GM12874 (cell line): ENCODE data around the gene KLHL33.

Experiments used
- TF ChIP-seq, protein P1 (sequence below): IDR thresholded peaks from 2 replicates; pipeline ENCODE4 v1.5.1; 2011; ENCODE audit warnings: low read depth, mild to moderate bottlenecking, control low read depth, low read length, moderate library complexity; ENCODE audit not compliant: insufficient read depth

KLHL33 gene

GRCh38 chr14:20384321-20384720 lies 51.6 kb downstream of the KLHL33 start:
- TF ChIP-seq, protein P1, sequence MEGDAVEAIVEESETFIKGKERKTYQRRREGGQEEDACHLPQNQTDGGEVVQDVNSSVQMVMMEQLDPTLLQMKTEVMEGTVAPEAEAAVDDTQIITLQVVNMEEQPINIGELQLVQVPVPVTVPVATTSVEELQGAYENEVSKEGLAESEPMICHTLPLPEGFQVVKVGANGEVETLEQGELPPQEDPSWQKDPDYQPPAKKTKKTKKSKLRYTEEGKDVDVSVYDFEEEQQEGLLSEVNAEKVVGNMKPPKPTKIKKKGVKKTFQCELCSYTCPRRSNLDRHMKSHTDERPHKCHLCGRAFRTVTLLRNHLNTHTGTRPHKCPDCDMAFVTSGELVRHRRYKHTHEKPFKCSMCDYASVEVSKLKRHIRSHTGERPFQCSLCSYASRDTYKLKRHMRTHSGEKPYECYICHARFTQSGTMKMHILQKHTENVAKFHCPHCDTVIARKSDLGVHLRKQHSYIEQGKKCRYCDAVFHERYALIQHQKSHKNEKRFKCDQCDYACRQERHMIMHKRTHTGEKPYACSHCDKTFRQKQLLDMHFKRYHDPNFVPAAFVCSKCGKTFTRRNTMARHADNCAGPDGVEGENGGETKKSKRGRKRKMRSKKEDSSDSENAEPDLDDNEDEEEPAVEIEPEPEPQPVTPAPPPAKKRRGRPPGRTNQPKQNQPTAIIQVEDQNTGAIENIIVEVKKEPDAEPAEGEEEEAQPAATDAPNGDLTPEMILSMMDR: no peak

DNA sequence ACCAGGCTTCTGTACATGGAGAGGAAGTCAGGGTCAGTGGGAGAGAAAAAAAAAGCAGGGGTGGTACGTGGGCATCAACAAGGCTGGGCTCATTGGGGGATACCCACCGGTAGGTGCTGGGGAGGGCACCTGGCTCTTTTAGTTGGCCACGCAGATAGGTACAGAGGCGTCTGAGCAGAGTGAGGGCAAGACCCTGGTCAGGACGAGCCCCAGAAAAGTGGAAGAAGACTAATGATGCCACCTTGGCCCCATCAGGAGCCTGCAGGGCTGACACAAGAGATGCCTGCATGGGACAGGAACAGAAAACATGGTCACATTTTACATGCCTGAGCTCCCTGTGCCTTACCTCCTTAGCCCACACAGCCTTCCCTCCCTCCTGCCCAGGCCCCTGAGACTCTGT lies 52.3 kb downstream of the KLHL33 start:
- TF ChIP-seq, protein P1: no peak

GRCh38 chr14:20383032-20383431 lies 52.9 kb downstream of the KLHL33 start:
- TF ChIP-seq, protein P1: no peak

GRCh38 chr14:20382526-20382925 lies 53.4 kb downstream of the KLHL33 start:
- TF ChIP-seq, protein P1: no peak

- TF ChIP-seq, protein P1: no peak
Measured at GRCh38 chr14:20381341-20381740, 54.6 kb downstream of the KLHL33 start.

DNA sequence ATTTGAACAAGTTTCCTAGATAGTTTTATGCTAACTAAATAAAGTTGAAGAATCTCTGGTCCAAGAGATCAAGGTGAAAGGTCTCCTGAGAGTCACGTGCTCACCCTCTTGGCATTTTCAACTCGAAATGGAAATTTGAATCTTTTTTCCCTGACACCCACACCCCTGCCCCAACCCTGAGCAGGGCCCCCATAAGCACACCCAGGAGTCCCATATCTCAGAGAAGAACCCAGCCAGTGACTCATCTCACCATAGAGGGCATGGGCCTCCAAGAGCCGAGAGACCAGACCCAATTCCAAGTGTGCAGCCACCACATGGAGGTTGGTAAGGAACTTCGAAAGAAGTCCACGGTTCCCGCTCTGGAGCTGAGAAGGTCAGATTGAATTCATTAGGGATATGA lies 55.3 kb downstream of the KLHL33 start:
- TF ChIP-seq, protein P1: no peak

DNA sequence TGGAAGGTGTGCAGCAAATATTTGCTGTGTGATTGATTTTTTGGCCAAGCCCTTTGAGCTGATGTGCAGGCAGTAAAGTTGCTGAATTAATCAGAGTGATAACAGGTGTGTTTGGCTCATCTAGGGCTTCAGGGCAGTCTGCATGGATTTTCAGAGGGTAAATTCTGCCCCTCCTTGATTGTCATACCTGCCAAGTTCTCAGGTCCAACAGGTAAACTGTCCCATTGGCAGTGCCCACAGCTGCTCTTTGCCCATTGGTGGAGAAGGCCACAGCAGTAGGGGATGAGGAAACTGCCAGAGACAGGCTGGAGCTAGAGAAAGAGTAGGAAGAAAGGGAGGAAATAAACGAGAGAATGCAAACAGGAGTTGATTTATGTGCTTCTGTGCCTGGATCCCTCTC lies 56.2 kb downstream of the KLHL33 start:
- TF ChIP-seq, protein P1: no peak

GRCh38 chr14:20377171-20377570 lies 58.8 kb downstream of the KLHL33 start:
- TF ChIP-seq, protein P1: no peak
